Measurements from ENCODE around the gene FDX2. TPM values are rescaled to one million over a fixed set of nuclear protein-coding genes. Genes with fewer than 3 reads are reported as not detected.

The FDX2 gene
- total and polyA plus RNA-seq, 2 of the 8 experiments (the other 6 are each of a cell fraction or from before 2014, with no cell fraction given): 27.0 to 64.4 TPM

DNA sequence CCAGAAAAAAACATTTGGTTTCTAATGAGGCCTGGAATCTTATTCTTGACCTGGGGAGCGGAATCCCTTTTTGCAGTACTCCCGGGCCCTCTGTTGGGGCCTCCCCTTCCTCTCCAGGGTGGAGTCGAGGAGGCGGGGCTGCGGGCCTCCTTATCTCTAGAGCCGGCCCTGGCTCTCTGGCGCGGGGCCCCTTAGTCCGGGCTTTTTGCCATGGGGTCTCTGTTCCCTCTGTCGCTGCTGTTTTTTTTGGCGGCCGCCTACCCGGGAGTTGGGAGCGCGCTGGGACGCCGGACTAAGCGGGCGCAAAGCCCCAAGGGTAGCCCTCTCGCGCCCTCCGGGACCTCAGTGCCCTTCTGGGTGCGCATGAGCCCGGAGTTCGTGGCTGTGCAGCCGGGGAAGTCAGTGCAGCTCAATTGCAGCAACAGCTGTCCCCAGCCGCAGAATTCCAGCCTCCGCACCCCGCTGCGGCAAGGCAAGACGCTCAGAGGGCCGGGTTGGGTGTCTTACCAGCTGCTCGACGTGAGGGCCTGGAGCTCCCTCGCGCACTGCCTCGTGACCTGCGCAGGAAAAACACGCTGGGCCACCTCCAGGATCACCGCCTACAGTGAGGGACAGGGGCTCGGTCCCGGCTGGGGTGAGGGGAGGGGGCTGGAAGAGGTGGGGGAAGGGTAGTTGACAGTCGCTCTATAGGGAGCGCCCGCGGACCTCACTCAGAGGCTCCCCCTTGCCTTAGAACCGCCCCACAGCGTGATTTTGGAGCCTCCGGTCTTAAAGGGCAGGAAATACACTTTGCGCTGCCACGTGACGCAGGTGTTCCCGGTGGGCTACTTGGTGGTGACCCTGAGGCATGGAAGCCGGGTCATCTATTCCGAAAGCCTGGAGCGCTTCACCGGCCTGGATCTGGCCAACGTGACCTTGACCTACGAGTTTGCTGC lies 28.7 kb downstream of the FDX2 start, which contains the start of gene ICAM4 (continued):
- TF ChIP-seq, protein P1, sequence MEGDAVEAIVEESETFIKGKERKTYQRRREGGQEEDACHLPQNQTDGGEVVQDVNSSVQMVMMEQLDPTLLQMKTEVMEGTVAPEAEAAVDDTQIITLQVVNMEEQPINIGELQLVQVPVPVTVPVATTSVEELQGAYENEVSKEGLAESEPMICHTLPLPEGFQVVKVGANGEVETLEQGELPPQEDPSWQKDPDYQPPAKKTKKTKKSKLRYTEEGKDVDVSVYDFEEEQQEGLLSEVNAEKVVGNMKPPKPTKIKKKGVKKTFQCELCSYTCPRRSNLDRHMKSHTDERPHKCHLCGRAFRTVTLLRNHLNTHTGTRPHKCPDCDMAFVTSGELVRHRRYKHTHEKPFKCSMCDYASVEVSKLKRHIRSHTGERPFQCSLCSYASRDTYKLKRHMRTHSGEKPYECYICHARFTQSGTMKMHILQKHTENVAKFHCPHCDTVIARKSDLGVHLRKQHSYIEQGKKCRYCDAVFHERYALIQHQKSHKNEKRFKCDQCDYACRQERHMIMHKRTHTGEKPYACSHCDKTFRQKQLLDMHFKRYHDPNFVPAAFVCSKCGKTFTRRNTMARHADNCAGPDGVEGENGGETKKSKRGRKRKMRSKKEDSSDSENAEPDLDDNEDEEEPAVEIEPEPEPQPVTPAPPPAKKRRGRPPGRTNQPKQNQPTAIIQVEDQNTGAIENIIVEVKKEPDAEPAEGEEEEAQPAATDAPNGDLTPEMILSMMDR (IDR thresholded peaks at IDR 0.05; ENCODE audit: control extremely low read depth in 1 of 3, insufficient read depth in 1 of 3, low read depth in 1 of 3, low read length in 3 of 3): no peak
- 0 out of 2 replicates have a peak, but pooled peaks have one; percentile 58 for TF ChIP-seq TEAD4 (IDR thresholded peaks at IDR 0.05; ENCODE audit: low read depth, low read length)
- TF ChIP-seq SRF (IDR thresholded peaks at IDR 0.05; ENCODE audit: low read depth, low read length): no peak
- TF ChIP-seq KDM4A (IDR thresholded peaks at IDR 0.05; ENCODE audit: low read depth, low read length, severe bottlenecking): peak; percentile 78
- TF ChIP-seq SP2 (IDR thresholded peaks at IDR 0.05; ENCODE audit: low read length): no peak
- no peak for TF ChIP-seq KDM5A (IDR thresholded peaks at IDR 0.05; ENCODE audit: low read length)
- 0 out of 2 replicates have a peak, but pooled peaks have one; percentile 22 for TF ChIP-seq SP4 (IDR thresholded peaks at IDR 0.05; ENCODE audit: low read length)
- peak in 1 of 2 experiments; percentile 19; a peak in 1 of 4 replicates for TF ChIP-seq SIN3A (conservative IDR thresholded peaks at IDR 0.05 in 1 of 2, IDR thresholded peaks at IDR 0.05 in 1 of 2; ENCODE audit: low read depth in 1 of 2, low read length in 2 of 2)
- TF ChIP-seq GTF2F1 (IDR thresholded peaks at IDR 0.05; ENCODE audit: borderline replicate concordance, low read depth, low read length): no peak
- peak; percentile 57; the same call in 1 of the 2 replicates for TF ChIP-seq SUZ12 (IDR thresholded peaks at IDR 0.05; ENCODE audit: low read length)
- TF ChIP-seq NANOG (IDR thresholded peaks at IDR 0.05; ENCODE audit: insufficient read depth, low read depth, low read length, poor library complexity, severe bottlenecking): no peak
- TF ChIP-seq ZNF274 (IDR thresholded peaks at IDR 0.05; ENCODE audit: borderline replicate concordance, extremely low read depth, low read length): no peak
- TF ChIP-seq JUN (IDR thresholded peaks at IDR 0.05; ENCODE audit: low read depth, low read length): no peak
- TF ChIP-seq YY1 (IDR thresholded peaks at IDR 0.05; ENCODE audit: low read depth, low read length): no peak
- no peak for TF ChIP-seq CBX8 (IDR thresholded peaks at IDR 0.05; ENCODE audit: borderline replicate concordance, low read depth, low read length)
- TF ChIP-seq HDAC6 (IDR thresholded peaks at IDR 0.05; ENCODE audit: low read depth, low read length): no peak
- TF ChIP-seq PHF8 (conservative IDR thresholded peaks at IDR 0.05; ENCODE audit: low read depth, low read length): no peak
- no peak for TF ChIP-seq TCF12 (IDR thresholded peaks at IDR 0.05; ENCODE audit: low read depth, low read length)
- TF ChIP-seq ASH2L (IDR thresholded peaks at IDR 0.05; ENCODE audit: low read length): peak; percentile 71
- no peak for TF ChIP-seq POLR2AphosphoS5 (IDR thresholded peaks at IDR 0.05; ENCODE audit: low read depth, low read length)
- TF ChIP-seq BRCA1 (IDR thresholded peaks at IDR 0.05; ENCODE audit: low read depth, low read length): no peak
